Measurements from ENCODE around the gene SCAF4.
"Not testable (repeated sequence)": the region's sequence is repeated elsewhere in the genome, so short reads cannot be mapped to it uniquely, and the experiment has no call there.

Gene SCAF4

GRCh38 chr21:31668651-31669491, 63.0 kb downstream of the SCAF4 start:
- no peak for DNase-seq

GRCh38 chr21:31667639-31668038, 64.3 kb downstream of the SCAF4 start:
- DNase-seq, result no peak

- no peak for DNase-seq
Observed at GRCh38 chr21:31667132-31667531, 64.8 kb downstream of the SCAF4 start.

GRCh38 chr21:31666445-31667010, 65.4 kb downstream of the SCAF4 start:
- DNase-seq, result no peak

GRCh38 chr21:31665869-31666268, 66.0 kb downstream of the SCAF4 start:
- DNase-seq, result not testable (repeated sequence)

GRCh38 chr21:31665397-31665796, 66.5 kb downstream of the SCAF4 start:
- DNase-seq, result no peak

- DNase-seq, result no peak
Observed at GRCh38 chr21:31663584-31664249, 68.2 kb downstream of the SCAF4 start.

- DNase-seq, result no peak
Observed at GRCh38 chr21:31660591-31660990, 71.3 kb downstream of the SCAF4 start.

GRCh38 chr21:31660259-31660565, 71.7 kb downstream of the SCAF4 start:
- DNase-seq, result no peak

GRCh38 chr21:31659536-31660258, 72.2 kb downstream of the SCAF4 start, which contains the start of gene SOD1:
TSS of gene SOD1 (plus strand) at chr21:31659693. CDS start at chr21:31659770, 77 bp downstream.
- peak; percentile 95 to 97 for DNase-seq

GRCh38 chr21:31659286-31659535, 72.7 kb downstream of the SCAF4 start:
- no peak for DNase-seq

GRCh38 chr21:31658053-31658452, 73.9 kb downstream of the SCAF4 start:
- no peak for DNase-seq

- no peak for DNase-seq
Observed at GRCh38 chr21:31656199-31657095, 75.5 kb downstream of the SCAF4 start.

- not testable (repeated sequence) for DNase-seq
Observed at GRCh38 chr21:31654821-31655580, 76.9 kb downstream of the SCAF4 start.

- DNase-seq, result no peak
Observed at GRCh38 chr21:31654340-31654739, 77.6 kb downstream of the SCAF4 start.

GRCh38 chr21:31651491-31651890, 80.4 kb downstream of the SCAF4 start:
- DNase-seq, result not testable (repeated sequence)

GRCh38 chr21:31650930-31651329, 81.0 kb downstream of the SCAF4 start:
- DNase-seq, result no peak

- no peak for DNase-seq
Observed at GRCh38 chr21:31647650-31648049, 84.3 kb downstream of the SCAF4 start.

GRCh38 chr21:31644643-31645042, 87.3 kb downstream of the SCAF4 start:
- DNase-seq, result no peak

GRCh38 chr21:31641416-31641922, 90.4 kb downstream of the SCAF4 start:
- no peak for DNase-seq

- no peak for DNase-seq
Observed at GRCh38 chr21:31636874-31637273, 95.0 kb downstream of the SCAF4 start.

GRCh38 chr21:31634993-31635392, 96.9 kb downstream of the SCAF4 start:
- DNase-seq, result no peak

Measured in activated CD4-positive, alpha-beta T cell treated with anti-CD3 and anti-CD28 coated beads, Interleukin-2, amount 50 U/mL, for 4 hours (primary cell).